GM12865 (cell line): ENCODE results near the gene VMAC.

ENCODE experiments used
- DNase-seq: peaks from one replicate; pipeline ENCODE4 v3.0.0; 2010; ENCODE audit warnings: low read depth
- H3K4me3 ChIP-seq: 2 replicates; pipeline ENCODE4 v1.5.1; 2011; ENCODE audit warnings: mild to moderate bottlenecking, low read depth, low read length, control low read depth
- CTCF ChIP-seq: IDR thresholded peaks from 2 replicates; pipeline ENCODE4 v1.5.1; 2011; ENCODE audit warnings: low read length, control low read depth, low read depth, inconsistent platforms; ENCODE audit not compliant: insufficient read depth; ENCODE audit errors: missing control alignments

The VMAC gene

DNA sequence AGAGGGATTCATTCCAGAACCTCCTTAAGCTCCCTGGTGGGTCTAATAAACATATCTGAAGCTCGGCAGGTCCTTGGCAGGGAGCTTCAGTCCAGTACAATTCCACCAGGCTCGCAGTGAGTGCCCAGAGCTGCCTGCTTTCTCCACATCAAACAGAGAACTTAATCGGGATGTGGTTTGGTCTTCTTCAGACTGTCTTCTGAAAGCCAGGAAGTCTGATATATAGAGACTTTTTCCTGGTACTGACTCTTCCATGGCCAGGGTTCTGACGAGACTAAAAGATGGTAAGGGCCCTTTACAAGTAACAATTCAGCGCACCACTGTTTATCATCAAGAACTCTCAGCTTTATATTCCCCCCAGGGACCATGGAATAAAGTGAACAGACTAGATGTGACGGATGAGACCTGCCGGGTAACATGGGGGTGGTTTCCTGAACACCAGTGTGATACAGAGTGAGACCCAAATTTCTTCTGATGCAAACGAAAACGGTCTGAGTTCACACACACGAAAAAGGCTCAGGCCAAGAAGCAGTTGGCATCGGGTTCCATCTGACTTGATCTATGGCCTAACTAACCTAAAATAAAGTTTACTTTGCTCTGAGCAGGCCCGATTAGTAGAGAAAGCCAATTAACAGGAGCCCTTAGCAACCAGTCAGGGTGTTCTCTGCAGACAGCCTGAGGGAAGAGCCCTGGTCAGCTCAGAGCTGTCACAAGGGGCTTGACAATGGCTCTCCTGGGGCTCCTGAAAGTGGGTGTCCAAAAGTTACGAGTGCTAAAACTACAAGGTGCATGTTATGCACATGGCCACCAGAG is 44.3 kb downstream of the VMAC start:
- H3K4me3 ChIP-seq, result no peak overlapping the region
- DNase-seq, result no peak
- TF ChIP-seq CTCF, result no peak

DNA sequence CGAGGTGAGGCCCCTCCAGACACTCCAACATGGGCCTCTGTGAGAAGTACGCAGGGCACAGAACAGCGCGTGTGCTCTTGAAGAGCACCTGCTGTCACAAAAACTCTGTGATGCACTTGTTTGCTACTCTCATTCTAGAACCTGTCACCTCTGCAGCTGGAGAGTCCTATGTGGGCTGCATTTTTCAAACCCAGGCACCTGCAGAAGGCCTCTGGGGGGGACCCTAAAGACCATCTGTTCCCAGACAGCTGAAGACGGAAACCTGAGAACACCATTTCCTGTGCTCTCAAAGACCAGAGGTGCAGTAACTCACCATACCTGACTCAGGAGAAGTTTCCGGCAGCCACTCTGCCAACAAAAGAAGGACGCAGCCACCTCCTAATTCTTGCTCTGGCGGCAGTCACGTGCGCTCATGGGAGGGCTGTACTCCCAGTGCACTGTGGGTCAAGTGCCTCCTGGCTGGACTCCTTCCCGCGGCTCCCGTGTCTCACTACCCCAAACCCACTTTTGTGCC is 45.2 kb downstream of the VMAC start:
- no peak for DNase-seq
- H3K4me3 ChIP-seq, result no peak overlapping the region

GRCh38 chr19:5950741-5951140 is 46.1 kb downstream of the VMAC start:
- no peak for DNase-seq
- no peak for TF ChIP-seq CTCF
- H3K4me3 ChIP-seq, result no peak overlapping the region

More for the DNA sequence above, 45.2 kb downstream of the VMAC start:
- no peak for TF ChIP-seq CTCF

DNA sequence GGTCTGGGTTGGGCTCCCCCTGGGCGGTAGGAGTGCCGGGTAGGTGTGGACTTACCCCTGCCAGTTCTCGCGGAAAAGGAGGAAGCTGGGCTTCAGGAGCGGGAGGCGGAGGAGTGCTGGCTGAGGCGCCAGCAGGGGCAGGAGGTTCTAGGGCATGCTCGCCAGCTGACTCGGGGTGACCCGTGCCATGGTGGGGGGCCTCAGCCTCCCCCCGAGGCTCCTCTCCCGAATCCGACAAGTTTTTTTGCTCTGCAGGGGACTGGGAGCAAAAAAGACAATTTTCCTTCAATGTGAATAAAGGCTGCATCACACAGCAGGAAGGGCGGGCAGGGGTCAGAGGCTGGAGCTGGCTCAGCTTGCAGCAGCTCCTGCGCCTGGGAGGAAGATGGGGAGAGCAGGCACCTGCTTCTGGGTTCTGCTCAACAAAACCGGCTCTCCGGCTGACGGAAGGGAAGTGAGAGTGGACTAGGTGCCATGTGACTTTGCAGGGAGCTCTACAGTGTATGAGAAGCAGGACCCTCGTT is 46.7 kb downstream of the VMAC start:
- H3K4me3 ChIP-seq, result no peak overlapping the region
- no peak for DNase-seq
- no peak for TF ChIP-seq CTCF

DNA sequence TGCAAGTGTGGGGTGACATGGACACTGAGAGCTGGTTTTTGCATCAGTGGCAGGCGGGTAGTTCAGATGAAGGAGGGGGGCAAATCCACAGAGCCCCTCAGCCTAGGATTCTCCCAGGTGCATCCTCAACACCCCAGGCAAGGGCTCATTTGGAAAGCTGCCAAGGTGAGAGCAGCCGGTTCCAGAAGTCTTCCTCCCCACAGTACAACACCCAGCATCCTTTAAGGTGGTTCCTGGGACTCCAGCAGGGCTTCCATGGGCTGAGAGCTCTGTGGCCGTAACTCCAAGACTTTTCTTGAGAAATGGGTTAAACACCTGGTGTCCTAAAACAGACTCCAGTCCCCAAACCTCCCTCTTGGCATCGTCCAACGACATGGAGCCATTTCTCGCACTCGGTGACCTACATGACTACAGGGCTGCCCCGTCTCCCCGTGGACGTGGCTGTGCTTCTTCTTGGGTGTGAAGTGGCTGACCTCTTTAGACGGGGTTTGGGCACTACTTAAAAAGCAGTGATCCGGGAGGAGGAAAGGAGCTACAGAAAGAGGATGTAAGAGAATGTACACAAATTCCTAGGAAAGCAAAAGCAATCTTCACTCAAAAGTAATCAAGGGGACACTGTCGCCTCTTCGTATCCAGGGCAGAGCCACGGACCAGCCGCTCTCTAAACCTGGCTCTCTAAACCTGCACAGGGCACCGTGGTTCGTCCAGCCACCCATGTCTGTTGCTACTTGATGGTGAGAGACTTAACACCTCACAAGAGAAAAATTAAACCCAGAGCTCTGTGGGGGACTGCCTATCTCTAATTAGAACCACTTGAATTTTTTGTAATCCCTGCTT is 47.7 kb downstream of the VMAC start:
- no peak for TF ChIP-seq CTCF
- no peak overlapping the region for H3K4me3 ChIP-seq
- DNase-seq, result no peak

- no peak overlapping the region for H3K4me3 ChIP-seq
- no peak for DNase-seq
- TF ChIP-seq CTCF, result no peak
These were observed 48.4 kb downstream of the VMAC start for GRCh38 chr19:5953030-5953589.
